ENCODE results near the gene DIAPH2.

The DIAPH2 gene

GRCh38 chrX:97525981-97526380 is 841.3 kb downstream of the DIAPH2 start:
- no peak for TF ChIP-seq CTCF (IDR thresholded peaks at IDR 0.05; ENCODE audit: low read length, missing control alignments)
- DNase-seq (ENCODE audit: low read depth): no peak
- H3K4me3 ChIP-seq (replicated peaks; ENCODE audit: low read depth, low read length): no peak overlapping the region

GRCh38 chrX:97527725-97528124 is 843.1 kb downstream of the DIAPH2 start:
- no peak for DNase-seq (ENCODE audit: low read depth)
- H3K4me3 ChIP-seq (replicated peaks; ENCODE audit: low read depth, low read length): no peak overlapping the region
- no peak for TF ChIP-seq CTCF (IDR thresholded peaks at IDR 0.05; ENCODE audit: low read length, missing control alignments)

GRCh38 chrX:97529536-97530200 is 845.0 kb downstream of the DIAPH2 start:
- H3K4me3 ChIP-seq (replicated peaks; ENCODE audit: low read depth, low read length): no peak overlapping the region
- DNase-seq (ENCODE audit: low read depth): peak; percentile 96

GRCh38 chrX:97531825-97532224 is 847.2 kb downstream of the DIAPH2 start:
- TF ChIP-seq CTCF (IDR thresholded peaks at IDR 0.05; ENCODE audit: low read length, missing control alignments): no peak
- no peak overlapping the region for H3K4me3 ChIP-seq (replicated peaks; ENCODE audit: low read depth, low read length)
- DNase-seq (ENCODE audit: low read depth): no peak

More at GRCh38 chrX:97529536-97530200, 845.0 kb downstream of the DIAPH2 start:
- TF ChIP-seq CTCF (IDR thresholded peaks at IDR 0.05; ENCODE audit: low read length, missing control alignments): no peak

GRCh38 chrX:97538745-97539144 is 854.1 kb downstream of the DIAPH2 start:
- no peak for TF ChIP-seq CTCF (IDR thresholded peaks at IDR 0.05; ENCODE audit: low read length, missing control alignments)
- DNase-seq (ENCODE audit: low read depth): no peak
- no peak overlapping the region for H3K4me3 ChIP-seq (replicated peaks; ENCODE audit: low read depth, low read length)

GRCh38 chrX:97539970-97540519 is 855.4 kb downstream of the DIAPH2 start:
- H3K4me3 ChIP-seq (replicated peaks; ENCODE audit: low read depth, low read length): no peak overlapping the region
- no peak for TF ChIP-seq CTCF (IDR thresholded peaks at IDR 0.05; ENCODE audit: low read length, missing control alignments)
- peak; percentile 20 for DNase-seq (ENCODE audit: low read depth)

Measured in fibroblast of pulmonary artery (primary cell).